B cell (primary cell): ENCODE results near the gene PDCD4.

Experiments
- CTCF ChIP-seq: fragments of 200-600 bp; IDR thresholded peaks from one replicate; pipeline ENCODE4 v1.8.0; 2022; ENCODE audit warnings: antibody characterized with exemption, mild to moderate bottlenecking
- EZH2 ChIP-seq: IDR thresholded peaks from 2 replicates; pipeline ENCODE4 v1.6.1; 2012; ENCODE audit warnings: borderline replicate concordance, low read depth, mild to moderate bottlenecking, moderate library complexity, low read length; ENCODE audit not compliant: insufficient read depth, poor library complexity, severe bottlenecking

- TF ChIP-seq EZH2 (no peak), CTCF (no peak)
These were observed 46.2 kb upstream of the PDCD4 start for GRCh38 chr10:110825508-110825907.
